ENCODE measurements around the gene ALKBH3. TPM values are rescaled to one million over a fixed set of nuclear protein-coding genes. Genes with fewer than 3 reads are reported as not detected.

The ALKBH3 gene
- total RNA-seq, 1 donor from 2014 or later = 42.8 TPM

- DNase-seq (ENCODE audit: low read depth, low spot score) = no peak
Observed at GRCh38 chr11:43937434-43938411, 57.1 kb downstream of the ALKBH3 start.

GRCh38 chr11:43941257-43941994 lies 60.8 kb downstream of the ALKBH3 start:
- no peak for DNase-seq (ENCODE audit: low read depth, low spot score)

GRCh38 chr11:43942662-43943371 lies 62.2 kb downstream of the ALKBH3 start:
- no peak for DNase-seq (ENCODE audit: low read depth, low spot score)

- no peak for DNase-seq (ENCODE audit: low read depth, low spot score)
Observed at GRCh38 chr11:43943372-43943930, 62.8 kb downstream of the ALKBH3 start.

- no peak for DNase-seq (ENCODE audit: low read depth, low spot score)
Observed at GRCh38 chr11:43943931-43944751, 63.5 kb downstream of the ALKBH3 start.

GRCh38 chr11:43944761-43945311 lies 64.2 kb downstream of the ALKBH3 start:
- DNase-seq (ENCODE audit: low read depth, low spot score) = no peak

GRCh38 chr11:43947003-43947500 lies 66.4 kb downstream of the ALKBH3 start:
- DNase-seq (ENCODE audit: low read depth, low spot score) = no peak

GRCh38 chr11:43947815-43948214 lies 67.2 kb downstream of the ALKBH3 start:
- DNase-seq (ENCODE audit: low read depth, low spot score) = no peak

- DNase-seq (ENCODE audit: low read depth, low spot score) = no peak
Observed at GRCh38 chr11:43948341-43949225, 68.0 kb downstream of the ALKBH3 start.

- DNase-seq (ENCODE audit: low read depth, low spot score) = no peak
Observed at GRCh38 chr11:43950311-43950855, 69.8 kb downstream of the ALKBH3 start.

GRCh38 chr11:43951231-43951630 lies 70.6 kb downstream of the ALKBH3 start:
- no peak for DNase-seq (ENCODE audit: low read depth, low spot score)

GRCh38 chr11:43952020-43952400 lies 71.4 kb downstream of the ALKBH3 start:
- DNase-seq (ENCODE audit: low read depth, low spot score) = no peak

- DNase-seq (ENCODE audit: low read depth, low spot score) = no peak
Observed at GRCh38 chr11:43952401-43953342, 72.0 kb downstream of the ALKBH3 start.

- no peak for DNase-seq (ENCODE audit: low read depth, low spot score)
Observed at GRCh38 chr11:43953521-43953920, 72.9 kb downstream of the ALKBH3 start.

- DNase-seq (ENCODE audit: low read depth, low spot score) = no peak
Observed at GRCh38 chr11:43954241-43954640, 73.6 kb downstream of the ALKBH3 start.

GRCh38 chr11:43955381-43956118 lies 74.9 kb downstream of the ALKBH3 start:
- no peak for DNase-seq (ENCODE audit: low read depth, low spot score)

- DNase-seq (ENCODE audit: low read depth, low spot score) = no peak
Observed at GRCh38 chr11:43957571-43957970, 76.9 kb downstream of the ALKBH3 start.

Data from pulmonary artery endothelial cell (primary cell).